GM12878 (cell line): ENCODE measurements around the gene NODAL. TPM values are rescaled to one million over a fixed set of nuclear protein-coding genes. Genes with fewer than 3 reads are reported as not detected.

Source experiments
- ATF7 ChIP-seq: fragments of 450-650 bp; IDR thresholded peaks from 2 replicates; pipeline ENCODE4 v1.6.1; 2016; ENCODE audit warnings: low read depth, mild to moderate bottlenecking
- BACH1 ChIP-seq: fragments of 450-650 bp; IDR thresholded peaks from 2 replicates; pipeline ENCODE4 v1.6.1; 2017; ENCODE audit warnings: mild to moderate bottlenecking, borderline replicate concordance
- BMI1 ChIP-seq: fragments of 450-650 bp; IDR thresholded peaks from 2 replicates; pipeline ENCODE4 v1.6.1; 2016; ENCODE audit warnings: mild to moderate bottlenecking, moderate library complexity, borderline replicate concordance
- CBX3 ChIP-seq: fragments of 200-600 bp; sonication (generic); IDR thresholded peaks from 2 replicates; pipeline ENCODE4 v1.6.1; 2016; ENCODE audit warnings: low read depth, borderline replicate concordance
- CTCF ChIP-seq, 3 experiments: IDR thresholded peaks in 2 of 3; conservative IDR thresholded peaks in 1 of 3; 2 replicates each; pipeline ENCODE4 v1.5.1; 2011; ENCODE audit warnings: low read depth in 3 of 3, low read length in 3 of 3, mild to moderate bottlenecking in 3 of 3, control low read depth in 2 of 3, moderate library complexity in 2 of 3, inconsistent platforms in 1 of 3, mixed read lengths in 1 of 3; ENCODE audit not compliant: control insufficient read depth in 2 of 3, insufficient read depth in 1 of 3; ENCODE audit errors: extremely low read depth in 1 of 3
- CUX1 ChIP-seq: IDR thresholded peaks from 2 replicates; pipeline ENCODE4 v1.6.1; 2012; ENCODE audit warnings: improper control_type of control experiment, low read depth, low read length; ENCODE audit not compliant: insufficient replicate concordance
- E4F1 ChIP-seq: fragments of 450-650 bp; IDR thresholded peaks from 2 replicates; pipeline ENCODE4 v1.6.1; 2018; ENCODE audit warnings: borderline replicate concordance, mild to moderate bottlenecking; ENCODE audit not compliant: partially characterized antibody
- ELK1 ChIP-seq: IDR thresholded peaks from 2 replicates; pipeline ENCODE4 v1.6.1; 2012; ENCODE audit warnings: low read depth, low read length, improper control_type of control experiment
- GATAD2B ChIP-seq: fragments of 450-650 bp; conservative IDR thresholded peaks from 2 replicates; pipeline ENCODE4 v1.6.1; 2017; ENCODE audit warnings: low read depth, mild to moderate bottlenecking, moderate library complexity
- IKZF1 ChIP-seq: fragments of 450-650 bp; conservative IDR thresholded peaks from 2 replicates; pipeline ENCODE4 v1.6.1; 2017; ENCODE audit warnings: antibody characterized with exemption, mild to moderate bottlenecking
- NFYB ChIP-seq: IDR thresholded peaks from 2 replicates; pipeline ENCODE4 v1.6.1; 2011; ENCODE audit warnings: low read depth, mild to moderate bottlenecking, low read length, improper control_type of control experiment, moderate library complexity; ENCODE audit not compliant: insufficient read depth
- RB1 ChIP-seq: fragments of 450-650 bp; formaldehyde crosslinking; IDR thresholded peaks from 2 replicates; pipeline ENCODE4 v1.6.1; 2017; ENCODE audit warnings: mild to moderate bottlenecking, borderline replicate concordance
- YY1 ChIP-seq: IDR thresholded peaks from 2 replicates; pipeline ENCODE4 v1.6.1; 2011; ENCODE audit warnings: low read depth, mild to moderate bottlenecking, low read length
- polyA plus RNA-seq, 11 experiments: library from polyadenylated mRNA; depleted of rRNA in 4 of 11; unstranded in 6 of 11; stranded (reverse) in 5 of 11; fragments of >200 nt; fragmentation: Nextera tagmentation in 4 of 11; fragmentation: Illumina TruSeq in 1 of 11; extraction: Ambion mirVana in 4 of 11; extraction: Trizol in 1 of 11; gene quantifications; 1 replicate in 1 of 11; 2 replicates in 10 of 11; pipeline versions ENCODE4 v1.2.1 to v1.2.3, GENCODE V29; 2011 to 2016; ENCODE audit warnings: inconsistent platforms in 2 of 11, missing spikeins in 2 of 11, low read depth in 1 of 11
- total RNA-seq, 4 experiments: library from RNA; depleted of rRNA in 3 of 4; stranded (reverse); fragments of >200 nt in 3 of 4; fragmentation: Illumina TruSeq in 1 of 4; extraction: Trizol in 1 of 4; gene quantifications; 2 replicates each; pipeline versions ENCODE4 v1.2.1 to v1.2.3, GENCODE V29; 2013 to 2021

NODAL gene
- total and polyA plus RNA-seq, 10 of the 15 experiments (the other 5 are each of a cell fraction or from before 2014, with no cell fraction given) = not detected

- no peak for TF ChIP-seq E4F1
- TF ChIP-seq ATF7 = no peak
- TF ChIP-seq BACH1 = no peak
- TF ChIP-seq CBX3 = no peak
- no peak for TF ChIP-seq ELK1
- no peak for TF ChIP-seq CUX1
- TF ChIP-seq RB1 = peak; percentile 60; the same call in 1 of the 2 replicates
- TF ChIP-seq GATAD2B = no peak
- no peak for TF ChIP-seq NFYB
- peak; percentile 88 to 95 (median 90) for TF ChIP-seq CTCF (IDR thresholded peaks at IDR 0.05 in 2 of 3, conservative IDR thresholded peaks at IDR 0.05 in 1 of 3; ENCODE audit: control insufficient read depth in 2 of 3, extremely low read depth in 1 of 3, insufficient read depth in 1 of 3, low read depth in 3 of 3, low read length in 3 of 3)
- peak; percentile 47; the same call in 1 of the 2 replicates for TF ChIP-seq YY1
- no peak for TF ChIP-seq BMI1
- no peak for TF ChIP-seq IKZF1
Observed at GRCh38 chr10:70461397-70462348, 20.2 kb upstream of the NODAL start (continued).
